Thymus (tissue), 11 donors: ENCODE results near the gene SERTAD1. TPM values are rescaled to one million over a fixed set of nuclear protein-coding genes. Genes with fewer than 3 reads are reported as not detected.
A peak's percentile ranks its signal among the peaks of the same experiment; 100 is the strongest.

ENCODE experiments used
- DNase-seq, 9 donors: peaks; one replicate each; pipeline ENCODE4 v3.0.0-alpha.2; 2013; ENCODE audit warnings: low spot score in 9 of 9, low read depth in 6 of 9, missing footprints in 1 of 9
- H3K27ac ChIP-seq, 2 donors: one replicate each; pipeline ENCODE4 v1.5.1; 2013; ENCODE audit warnings: control low read depth in 1 of 2, low read depth in 1 of 2, low read length in 1 of 2, mild to moderate bottlenecking in 1 of 2, moderate library complexity in 1 of 2
- H3K27me3 ChIP-seq, 2 donors: one replicate each; pipeline ENCODE4 v1.5.1; 2013; ENCODE audit warnings: low read length in 1 of 2; ENCODE audit not compliant: control insufficient read depth in 2 of 2, insufficient read depth in 1 of 2
- H3K36me3 ChIP-seq, 2 donors: one replicate each; pipeline ENCODE4 v1.5.1; 2013; ENCODE audit warnings: low read length in 1 of 2, mild to moderate bottlenecking in 1 of 2, moderate library complexity in 1 of 2; ENCODE audit not compliant: control insufficient read depth in 2 of 2, insufficient read depth in 2 of 2
- H3K4me1 ChIP-seq, 2 donors: one replicate each; pipeline ENCODE4 v1.5.1; 2013; ENCODE audit warnings: low read length in 2 of 2; ENCODE audit not compliant: control insufficient read depth in 2 of 2, insufficient read depth in 2 of 2
- H3K4me3 ChIP-seq, 2 donors: one replicate each; pipeline ENCODE4 v1.5.1; 2013; ENCODE audit warnings: low read length in 2 of 2, control low read depth in 1 of 2, mild to moderate bottlenecking in 1 of 2
- H3K9me3 ChIP-seq, 2 donors: one replicate each; pipeline ENCODE4 v1.5.1; 2013; ENCODE audit warnings: low read length in 1 of 2, mild to moderate bottlenecking in 1 of 2; ENCODE audit not compliant: control insufficient read depth in 2 of 2, insufficient read depth in 1 of 2
- WGBS: extraction: QIAGEN DNeasy Blood & Tissue Kit; methylation state at CpG from one replicate; pipeline ENCODE4 v1.1.7; 2013; 5-methylcytosine and 5-hydroxymethylcytosine counted together
- polyA plus RNA-seq: library from polyadenylated mRNA; stranded (reverse); fragments of 200-250 nt; gene quantifications from one replicate; pipeline ENCODE4 v1.2.3, GENCODE V29; 2013
- total RNA-seq: library from RNA; stranded (reverse); fragments of 120-200 nt; gene quantifications from one replicate; pipeline ENCODE4 v1.2.4, GENCODE V29; 2013
- donor health status: healthy.

The SERTAD1 gene
- total and polyA plus RNA-seq, 2 donors, result 7.6 to 15.4 TPM

DNA sequence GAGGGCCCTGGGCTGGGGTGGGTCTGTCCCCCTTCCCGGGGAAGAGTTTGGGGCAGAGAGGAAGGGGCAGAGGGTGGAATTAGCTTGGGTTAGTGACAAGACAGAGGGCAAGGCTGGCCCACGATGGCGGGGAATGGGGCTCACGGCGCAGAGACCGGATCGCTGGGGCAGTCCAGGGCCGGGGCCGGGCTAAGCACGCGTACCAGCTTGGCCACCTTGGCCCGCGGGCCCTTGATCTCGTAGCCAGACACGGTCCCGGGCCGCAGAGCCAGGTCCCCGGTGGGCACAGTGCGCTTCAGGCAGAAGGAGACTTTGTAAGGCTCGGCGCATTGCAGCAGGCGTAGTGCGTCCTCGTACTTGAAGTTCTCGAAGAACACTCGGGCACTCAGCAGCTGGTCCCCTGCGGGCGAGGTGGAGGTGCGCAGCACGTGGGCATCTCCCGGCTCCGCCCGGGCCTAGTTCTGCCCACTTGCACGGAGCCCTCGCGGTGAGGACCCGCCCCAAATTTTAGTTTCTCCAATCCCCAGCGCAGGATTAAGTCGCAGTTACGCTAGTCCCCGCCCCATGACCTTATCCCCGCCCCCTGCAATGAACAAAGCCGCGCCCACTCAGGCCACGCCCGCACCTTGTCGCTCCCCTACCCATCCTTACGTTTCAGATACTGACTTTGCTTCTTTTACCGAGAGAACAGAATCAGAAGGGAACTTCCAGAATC is 27.2 kb downstream of the SERTAD1 start:
- Histone ChIP-seq H3K27me3 (peaks cover 3 to 16% of the 10 kb centered on the region in 2 donors), H3K4me1 (peaks cover 5 to 10% of the 10 kb centered on the region in 2 donors), H3K27ac (no peak overlapping the region), H3K36me3 (no peaks in the 10 kb centered on the region), H3K4me3 (no peak overlapping the region), H3K9me3 (no peaks in the 10 kb centered on the region)
- DNase-seq, result peak in 8 of 9 donors; percentile 8 to 78 (median 43)
- 45% methylated on average over 49 of the region's 49 CpGs for WGBS

- no peaks in the 10 kb centered on the region for H3K36me3 ChIP-seq
- no peaks in the 10 kb centered on the region for H3K9me3 ChIP-seq
- DNase-seq, result no peak
- no peak overlapping the region for H3K27ac ChIP-seq
- WGBS, result 97% methylated on average over 22 of the region's 22 CpGs
- H3K4me3 ChIP-seq, result no peak overlapping the region
- H3K4me1 ChIP-seq, result peaks cover 0 to 7% of the 10 kb centered on the region in 2 donors
- peaks cover 3 to 15% of the 10 kb centered on the region in 2 donors for H3K27me3 ChIP-seq
These were observed 28.3 kb downstream of the SERTAD1 start for GRCh38 chr19:40397568-40397906.

DNA sequence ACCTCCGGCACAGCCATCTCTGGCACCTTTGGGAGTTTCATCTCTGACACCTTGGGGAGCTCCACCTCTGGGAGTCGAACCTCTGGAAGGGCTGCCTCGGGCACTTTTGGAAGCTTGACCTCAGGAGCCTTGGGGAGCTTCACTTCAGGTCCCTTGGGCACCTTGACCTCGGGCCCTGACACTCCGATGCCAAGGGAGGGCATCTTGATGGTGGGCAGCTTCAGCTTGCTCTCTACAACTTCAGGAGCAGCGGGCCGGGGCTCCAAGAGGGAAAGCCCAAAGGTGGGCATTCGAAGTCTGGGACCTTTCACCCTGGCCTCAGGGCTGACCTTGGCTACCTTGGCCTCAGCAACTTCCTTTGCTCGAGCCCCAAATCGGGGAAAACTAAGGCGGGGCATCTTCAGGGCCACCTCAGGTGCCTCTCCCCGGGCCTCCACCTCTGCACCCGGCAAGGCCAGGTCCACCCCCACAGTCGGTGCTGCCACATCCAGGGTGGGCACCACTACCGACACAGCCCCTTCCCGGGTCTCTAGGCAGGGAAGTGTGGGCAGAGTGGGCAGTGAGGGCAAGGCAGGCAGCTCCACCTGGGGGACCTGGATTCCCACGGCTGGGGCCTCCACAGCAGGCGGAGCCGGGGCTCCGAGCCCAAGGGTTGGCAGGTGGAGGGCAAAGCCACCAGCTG is 28.8 kb downstream of the SERTAD1 start:
- Histone ChIP-seq H3K9me3 (no peaks in the 10 kb centered on the region), H3K27me3 (peaks cover 3 to 15% of the 10 kb centered on the region in 2 donors), H3K27ac (no peak overlapping the region), H3K4me1 (peaks cover 0 to 7% of the 10 kb centered on the region in 2 donors), H3K4me3 (no peak overlapping the region), H3K36me3 (no peaks in the 10 kb centered on the region)
- DNase-seq, result no peak
- 93% methylated on average over 20 of the region's 20 CpGs for WGBS

GRCh38 chr19:40395956-40396355 is 29.8 kb downstream of the SERTAD1 start:
- Histone ChIP-seq H3K27me3 (peaks cover 3 to 15% of the 10 kb centered on the region in 2 donors), H3K36me3 (no peaks in the 10 kb centered on the region), H3K4me1 (peaks cover 0 to 7% of the 10 kb centered on the region in 2 donors), H3K27ac (no peak overlapping the region), H3K9me3 (no peaks in the 10 kb centered on the region), H3K4me3 (no peak overlapping the region)
- 96% methylated on average over 14 of the region's 14 CpGs for WGBS
- no peak for DNase-seq

- no peak for DNase-seq
- WGBS, result 84% methylated on average over 13 of the region's 13 CpGs
These were observed 31.0 kb downstream of the SERTAD1 start for GRCh38 chr19:40394816-40395210.

DNA sequence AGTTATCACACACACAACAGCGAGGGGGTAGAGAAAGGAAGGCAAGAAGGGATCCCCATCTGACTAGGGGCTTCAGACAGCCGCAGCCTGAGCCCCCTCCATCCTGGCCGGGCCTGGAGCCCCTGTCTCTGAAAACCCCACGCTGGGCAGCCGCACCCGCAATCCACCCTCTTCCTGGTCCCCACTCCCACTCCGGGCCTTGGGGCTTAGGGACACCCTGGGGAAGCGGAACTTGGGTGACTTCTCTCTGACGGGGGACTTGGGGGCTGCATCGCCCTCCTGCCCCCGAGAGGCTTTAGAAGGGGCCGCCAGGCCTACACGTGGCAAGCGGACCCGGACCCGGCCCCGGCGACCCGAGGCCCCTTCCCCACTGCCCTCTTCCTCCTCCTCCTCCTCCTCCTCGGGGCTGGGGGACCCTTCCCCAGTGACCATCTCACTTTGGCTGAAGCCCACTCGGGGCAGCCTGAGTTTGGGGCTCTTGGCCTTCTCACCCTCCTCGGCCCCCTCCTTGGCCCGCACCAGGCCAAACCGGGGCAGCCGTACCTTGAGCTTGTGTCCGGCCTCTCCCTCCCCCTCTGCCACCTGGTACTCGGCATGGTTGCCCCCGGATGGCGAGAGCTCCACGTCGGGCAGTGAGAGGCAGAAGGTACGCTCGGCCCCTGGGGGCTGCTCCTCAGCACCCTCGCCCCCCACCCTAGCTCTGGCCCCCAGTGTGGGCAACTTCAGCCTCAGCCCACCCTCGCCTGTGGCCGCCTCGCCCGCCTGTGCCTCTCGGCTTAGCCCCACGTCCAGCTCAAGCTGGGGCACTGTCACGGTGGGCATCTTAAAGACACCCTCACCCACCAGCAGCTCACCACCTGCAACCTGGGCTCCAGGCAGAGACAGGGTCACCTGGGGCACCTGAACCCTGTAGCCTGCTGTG is 31.6 kb downstream of the SERTAD1 start:
- Histone ChIP-seq H3K9me3 (no peaks in the 10 kb centered on the region), H3K4me1 (peaks cover 0 to 7% of the 10 kb centered on the region in 2 donors), H3K36me3 (no peaks in the 10 kb centered on the region), H3K4me3 (no peak overlapping the region), H3K27me3 (peaks cover 3 to 14% of the 10 kb centered on the region in 2 donors), H3K27ac (no peak overlapping the region)
- 97% methylated on average over 41 of the region's 41 CpGs for WGBS
- DNase-seq, result no peak

More at GRCh38 chr19:40394816-40395210, 31.0 kb downstream of the SERTAD1 start:
- Histone ChIP-seq H3K36me3 (no peaks in the 10 kb centered on the region), H3K4me1 (peaks cover 0 to 7% of the 10 kb centered on the region in 2 donors), H3K9me3 (no peaks in the 10 kb centered on the region), H3K27ac (no peak overlapping the region), H3K27me3 (peaks cover 3 to 15% of the 10 kb centered on the region in 2 donors), H3K4me3 (no peak overlapping the region)

DNA sequence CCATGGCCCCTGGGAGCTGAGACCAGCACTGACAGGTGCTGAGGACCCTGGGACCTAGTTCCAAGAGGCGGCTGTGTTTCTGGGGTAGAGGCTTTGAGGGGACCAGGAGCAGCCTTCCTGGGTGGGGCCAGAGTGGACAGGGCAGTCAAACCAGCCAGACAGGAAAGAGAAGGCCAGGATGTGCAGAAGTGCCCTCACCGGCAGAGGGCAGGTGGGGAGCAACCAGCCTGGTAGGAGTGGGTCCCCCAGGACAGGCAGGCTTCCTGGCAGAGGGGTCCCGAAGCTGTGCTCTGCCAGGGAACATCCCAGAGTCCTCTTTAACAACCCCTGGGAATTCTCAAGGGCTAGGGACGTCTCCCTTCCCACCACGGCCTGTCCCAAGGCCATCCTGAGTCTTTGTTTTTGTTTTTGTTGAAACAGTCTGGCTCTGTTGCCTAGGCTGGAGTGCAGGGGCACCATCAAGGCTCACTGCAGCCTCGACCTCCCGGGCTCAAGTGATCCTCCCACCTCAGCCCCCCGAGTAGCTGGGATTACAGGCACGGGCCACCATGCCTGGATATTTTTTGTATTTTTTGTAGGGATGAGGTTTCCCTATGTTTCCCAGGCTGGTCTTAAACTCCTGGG is 32.8 kb downstream of the SERTAD1 start:
- no peak overlapping the region for H3K27ac ChIP-seq
- 89% methylated on average over 9 of the region's 9 CpGs for WGBS
- no peaks in the 10 kb centered on the region for H3K9me3 ChIP-seq
- no peaks in the 10 kb centered on the region for H3K36me3 ChIP-seq
- DNase-seq, result no peak
- no peak overlapping the region for H3K4me3 ChIP-seq
- H3K27me3 ChIP-seq, result peaks cover 0 to 4% of the 10 kb centered on the region in 2 donors
- no peaks in the 10 kb centered on the region for H3K4me1 ChIP-seq

GRCh38 chr19:40392123-40392522 is 33.7 kb downstream of the SERTAD1 start:
- no peaks in the 10 kb centered on the region for H3K4me1 ChIP-seq
- 92% methylated on average over 8 of the region's 8 CpGs for WGBS
- DNase-seq, result no peak
- no peak overlapping the region for H3K4me3 ChIP-seq
- H3K36me3 ChIP-seq, result no peaks in the 10 kb centered on the region
- no peak overlapping the region for H3K27ac ChIP-seq
- H3K9me3 ChIP-seq, result no peaks in the 10 kb centered on the region
- peaks cover 0 to 2% of the 10 kb centered on the region in 2 donors for H3K27me3 ChIP-seq
